Measurements from ENCODE around the gene LRRN2.
"Not testable (repeated sequence)": the region's sequence is repeated elsewhere in the genome, so short reads cannot be mapped to it uniquely, and the experiment has no call there.

Gene LRRN2

DNA sequence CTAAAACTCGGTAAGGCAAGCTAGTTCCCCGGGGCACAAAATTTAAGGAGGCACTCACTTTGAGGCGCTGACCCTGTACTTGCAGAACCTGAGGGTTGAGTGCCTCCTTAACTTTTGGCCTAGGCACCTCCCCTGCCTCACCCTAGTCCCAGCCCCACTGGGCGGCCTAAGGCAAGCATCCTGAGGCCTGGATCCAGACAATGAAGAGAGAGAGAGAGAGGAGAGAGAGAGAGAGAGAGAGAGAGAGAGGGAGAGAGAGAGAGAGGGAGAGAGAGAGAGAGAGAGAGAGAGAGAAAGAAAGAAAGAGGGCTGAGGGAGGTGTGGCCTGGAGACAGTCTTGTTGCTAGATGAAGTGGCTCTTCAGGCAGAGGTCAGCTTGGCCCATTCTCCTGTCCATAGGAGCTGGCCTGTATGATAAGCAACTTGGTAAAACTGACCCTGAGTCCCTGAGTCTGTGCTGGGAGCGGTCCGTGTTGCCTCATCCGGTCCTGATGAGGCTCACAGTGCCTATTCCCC, 7.4 kb upstream of the LRRN2 start:
- no peak for DNase-seq (ENCODE audit: low read depth in 2 of 2)

DNA sequence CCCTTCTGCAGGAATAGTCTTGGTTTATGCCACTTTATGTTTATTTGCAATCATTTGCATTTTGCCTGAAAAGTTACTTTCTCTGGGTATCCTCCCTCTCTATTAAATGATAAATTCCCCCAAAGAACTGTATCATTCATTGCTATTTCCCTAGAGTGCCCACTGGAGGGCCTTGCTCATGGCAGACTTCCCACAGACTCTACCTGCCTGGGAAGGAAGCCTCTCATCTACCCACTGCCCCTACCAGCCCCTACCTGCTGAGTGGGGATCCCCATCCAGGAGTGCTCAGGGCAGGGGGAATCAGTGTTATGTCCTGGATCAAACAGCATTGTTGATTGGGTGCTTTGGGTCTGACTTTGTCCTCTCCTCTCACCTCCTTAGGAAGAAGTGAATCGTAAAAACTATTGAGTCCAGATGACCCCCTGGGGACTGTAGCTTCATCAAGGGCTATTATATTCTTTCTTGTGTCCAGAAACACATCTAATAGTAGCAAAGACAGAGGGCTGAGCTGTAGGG, 6.8 kb upstream of the LRRN2 start:
- DNase-seq (ENCODE audit: low read depth in 2 of 2), result no peak

GRCh38 chr1:204691328-204691730, 5.8 kb upstream of the LRRN2 start:
- DNase-seq (ENCODE audit: low read depth in 2 of 2), result not testable (repeated sequence)

- no peak for DNase-seq (ENCODE audit: low read depth in 2 of 2)
Observed at GRCh38 chr1:204688776-204689175, 3.2 kb upstream of the LRRN2 start.

- no peak for DNase-seq (ENCODE audit: low read depth in 2 of 2)
Observed at GRCh38 chr1:204688007-204688406, 2.5 kb upstream of the LRRN2 start.

DNA sequence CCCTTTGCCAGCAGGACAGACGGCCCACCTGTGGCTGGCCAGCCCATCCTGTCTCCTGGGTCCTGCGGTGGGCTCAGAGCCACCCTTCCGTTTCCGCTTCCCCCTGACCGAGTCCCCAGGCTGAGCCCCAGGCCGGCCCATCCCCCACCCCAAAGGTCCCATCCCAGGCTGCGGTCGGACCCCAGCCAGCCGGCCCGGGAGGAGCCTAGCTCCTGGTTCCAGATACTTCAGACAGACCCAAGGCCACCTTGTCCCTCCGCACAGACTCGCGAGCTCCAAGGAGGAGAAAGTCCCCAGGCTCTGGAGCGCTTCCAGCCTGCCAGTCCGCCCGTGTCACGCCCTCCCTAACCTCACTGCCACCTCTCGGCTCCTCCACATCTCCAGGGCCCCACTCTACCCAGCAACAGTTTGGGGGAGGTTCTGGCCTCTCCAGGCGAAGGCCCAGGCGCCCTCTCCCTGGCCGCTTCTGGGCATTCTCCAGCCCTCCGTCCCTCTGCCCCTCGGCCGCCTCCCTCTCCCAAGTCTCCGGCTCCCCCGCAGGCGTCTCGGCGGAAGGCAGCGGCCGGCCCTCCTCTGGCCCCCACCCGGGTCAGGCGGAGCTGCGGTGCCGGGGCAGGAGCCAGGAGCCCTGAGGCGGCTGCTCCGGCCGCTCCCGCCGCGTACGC, 835 bp downstream of the LRRN2 start:
- DNase-seq (ENCODE audit: low read depth in 2 of 2), result no peak

- DNase-seq (ENCODE audit: low read depth in 2 of 2), result no peak
Observed at GRCh38 chr1:204684206-204684570, 1.4 kb downstream of the LRRN2 start.

DNA sequence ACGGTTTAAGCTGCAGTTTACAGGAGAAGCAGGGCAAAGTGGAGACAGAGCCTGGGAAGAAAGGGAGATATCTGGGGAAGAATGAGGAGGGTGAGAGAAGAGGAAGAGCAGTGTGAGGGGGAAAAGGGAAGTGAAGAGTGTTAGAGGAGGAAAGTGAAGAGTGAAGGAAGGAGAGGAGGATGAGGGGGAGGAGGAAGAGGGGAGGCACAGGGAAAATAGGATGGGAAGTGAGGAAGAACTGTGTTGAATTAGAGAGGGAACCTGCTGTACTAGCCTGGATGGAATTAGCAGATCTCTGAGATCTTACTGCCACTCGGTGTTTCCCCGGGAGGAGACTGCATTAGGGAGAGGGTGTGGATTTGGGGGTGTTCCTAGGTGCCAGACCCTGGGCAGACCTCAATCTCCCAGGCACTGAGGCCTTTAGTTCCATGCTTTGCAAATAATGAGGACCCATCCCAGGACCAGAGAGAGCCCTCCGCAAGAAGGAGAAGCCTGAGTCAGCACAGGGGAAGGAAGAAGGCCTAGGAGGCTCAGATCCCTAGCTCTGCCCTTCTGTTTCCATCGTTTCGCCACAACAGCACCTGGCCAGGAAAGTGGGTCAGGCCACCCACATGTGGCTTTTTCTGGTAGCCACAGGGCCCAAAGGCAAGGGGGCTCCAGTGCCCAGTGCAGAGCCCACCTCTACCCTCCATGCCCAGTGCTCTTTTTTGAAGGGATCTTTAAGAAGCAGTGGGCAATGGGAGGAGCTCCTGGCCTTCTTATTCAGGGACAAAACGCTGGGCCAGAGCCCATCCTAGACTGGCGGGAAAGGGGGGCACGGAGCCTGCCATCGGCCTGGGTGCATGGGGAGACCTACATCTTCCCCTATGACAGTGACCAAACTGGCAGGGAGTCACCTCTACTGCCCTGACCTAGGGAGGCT, 2.0 kb downstream of the LRRN2 start:
- DNase-seq (ENCODE audit: low read depth in 2 of 2), result no peak

- no peak for DNase-seq (ENCODE audit: low read depth in 2 of 2)
Observed at GRCh38 chr1:204680461-204680860, 5.1 kb downstream of the LRRN2 start.

DNA sequence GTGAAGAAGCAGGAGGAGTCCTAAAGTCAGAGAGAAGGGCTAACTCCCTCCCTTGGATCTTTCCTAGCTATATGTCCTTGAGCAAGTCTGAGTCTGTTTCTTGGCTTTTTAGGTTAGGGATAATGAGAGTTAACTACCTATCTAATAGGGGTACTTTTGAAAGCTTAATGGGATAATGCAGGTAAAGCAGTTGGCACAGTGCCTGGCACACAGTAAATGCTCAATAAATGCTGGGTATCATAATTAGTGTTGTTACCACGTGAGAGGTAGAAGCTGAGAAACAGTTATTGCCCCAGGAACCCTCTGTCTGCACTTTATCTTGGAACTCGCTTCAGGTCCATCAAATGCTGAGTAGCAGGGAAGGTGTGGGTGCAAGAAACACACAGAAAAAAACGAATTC, 5.5 kb downstream of the LRRN2 start:
- no peak for DNase-seq (ENCODE audit: low read depth in 2 of 2)

DNA sequence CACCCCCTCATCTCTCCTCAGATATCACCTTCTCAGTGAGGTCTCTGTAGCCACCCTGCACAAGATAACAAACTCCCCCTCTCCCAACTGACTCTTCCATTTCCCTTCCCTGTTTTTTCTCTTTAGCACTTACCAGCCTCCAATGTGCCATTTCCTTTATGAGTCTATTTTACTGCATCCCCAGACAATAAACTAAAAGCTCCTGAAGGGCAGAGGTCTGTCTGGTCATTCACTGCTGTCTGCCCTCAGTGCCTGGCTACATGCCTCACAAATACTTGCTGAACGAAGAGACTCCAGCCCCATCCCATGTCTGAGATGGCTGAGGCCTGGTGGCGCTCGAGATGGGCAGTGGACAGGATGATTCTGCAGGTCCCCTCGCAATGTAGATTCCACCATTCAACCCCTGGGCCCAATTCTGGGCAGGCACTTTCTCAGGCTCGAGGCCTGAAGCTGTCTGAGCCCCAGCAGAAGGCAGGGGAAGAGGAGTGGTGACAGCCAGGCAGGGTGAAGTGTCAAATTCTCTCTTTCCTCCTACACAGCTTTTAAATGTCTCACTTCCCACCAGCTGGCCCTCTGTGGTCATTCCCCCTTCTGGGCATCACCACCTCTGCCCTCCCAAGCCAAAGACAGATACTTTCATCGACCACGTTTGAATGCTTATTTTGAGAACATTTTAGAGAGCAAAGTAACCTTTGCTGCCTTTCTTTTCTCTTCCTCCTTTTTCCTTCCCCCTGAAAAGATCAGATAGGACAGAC, 6.6 kb downstream of the LRRN2 start:
- no peak for DNase-seq (ENCODE audit: low read depth in 2 of 2)

- DNase-seq (ENCODE audit: low read depth in 2 of 2), result no peak
Observed at GRCh38 chr1:204677864-204678263, 7.7 kb downstream of the LRRN2 start.

- DNase-seq (ENCODE audit: low read depth in 2 of 2), result no peak
Observed at GRCh38 chr1:204676043-204676442, 9.5 kb downstream of the LRRN2 start.

GRCh38 chr1:204673909-204674649, 11.5 kb downstream of the LRRN2 start:
- DNase-seq (ENCODE audit: low read depth in 2 of 2), result no peak

- DNase-seq (ENCODE audit: low read depth in 2 of 2), result no peak
Observed at GRCh38 chr1:204673209-204673608, 12.3 kb downstream of the LRRN2 start.

- DNase-seq (ENCODE audit: low read depth in 2 of 2), result no peak
Observed at GRCh38 chr1:204672482-204673121, 12.9 kb downstream of the LRRN2 start.

GRCh38 chr1:204672069-204672468, 13.5 kb downstream of the LRRN2 start:
- no peak for DNase-seq (ENCODE audit: low read depth in 2 of 2)

DNA sequence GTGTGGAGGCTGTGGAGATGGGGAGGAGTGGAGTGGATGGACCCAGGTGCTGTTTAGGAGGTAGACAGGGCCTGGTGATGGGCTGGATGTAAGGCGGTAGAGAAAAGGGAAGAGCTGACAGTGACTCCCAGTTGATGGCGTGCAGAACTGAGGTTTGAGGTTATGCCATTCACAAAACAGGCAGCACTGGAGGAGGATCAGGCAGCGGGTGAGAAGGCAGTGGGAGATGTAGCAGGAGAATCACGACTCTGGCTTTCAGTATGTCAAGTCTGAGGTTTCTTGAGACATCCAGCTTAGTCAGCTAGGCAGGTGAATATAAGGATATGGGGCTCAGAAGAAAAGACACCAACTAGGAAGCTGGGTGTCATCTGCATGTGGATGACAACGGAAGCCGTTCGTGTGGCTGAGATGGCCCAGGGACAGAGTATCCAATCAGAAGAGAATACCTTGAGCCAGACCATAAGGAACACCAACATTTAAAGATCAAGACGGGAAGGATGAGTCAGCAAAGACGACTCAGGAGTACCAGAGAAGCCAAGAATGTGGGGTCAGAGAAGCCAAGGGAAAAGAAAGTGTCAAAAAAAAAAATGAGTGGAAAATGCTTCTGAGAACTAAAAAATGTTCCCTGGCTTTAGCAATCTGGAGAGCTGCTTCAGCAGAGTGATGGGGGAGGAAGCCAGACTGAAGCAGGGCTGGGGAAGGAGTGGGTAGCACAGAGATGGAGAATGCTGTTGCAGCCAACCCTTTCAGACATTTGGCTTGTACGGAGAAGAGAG, 15.2 kb downstream of the LRRN2 start:
- DNase-seq (ENCODE audit: low read depth in 2 of 2), result no peak

DNA sequence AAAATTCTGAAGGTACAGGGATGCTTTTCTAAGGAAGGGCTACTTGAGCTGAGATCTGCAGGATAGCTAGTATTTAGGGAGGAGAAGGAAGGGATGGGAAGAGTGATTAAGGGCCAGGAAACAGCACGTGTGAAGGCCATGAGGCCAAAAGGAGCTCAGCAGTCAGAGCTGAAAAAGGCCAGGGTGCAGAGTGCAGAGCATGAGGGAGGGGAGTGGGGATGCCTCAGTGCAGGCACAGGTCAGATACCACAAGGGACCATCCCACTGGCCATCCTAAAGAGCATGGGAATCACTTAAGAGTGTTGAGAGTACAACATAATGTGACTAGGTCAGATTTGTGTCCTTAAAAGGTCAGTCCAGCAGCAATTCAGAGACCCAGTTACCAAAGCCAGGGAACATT, 16.0 kb downstream of the LRRN2 start:
- DNase-seq (ENCODE audit: low read depth in 2 of 2), result no peak

GRCh38 chr1:204664384-204664651, 21.2 kb downstream of the LRRN2 start:
- no peak for DNase-seq (ENCODE audit: low read depth in 2 of 2)

Measured in stimulated activated CD4-positive, alpha-beta T cell treated with anti-CD3 and anti-CD28 coated beads, Interleukin-15, amount 100 ng/mL, for 48 hours (primary cell).